Measurements from ENCODE around the gene CRISP1. TPM values are rescaled to one million over a fixed set of nuclear protein-coding genes. Genes with fewer than 3 reads are reported as not detected.
A peak's percentile ranks its signal among the peaks of the same experiment; 100 is the strongest.
"Not testable (repeated sequence)": the region's sequence is repeated elsewhere in the genome, so short reads cannot be mapped to it uniquely, and the experiment has no call there.

CRISP1 gene
- total RNA-seq, 1 donor from 2014 or later = not detected

DNA sequence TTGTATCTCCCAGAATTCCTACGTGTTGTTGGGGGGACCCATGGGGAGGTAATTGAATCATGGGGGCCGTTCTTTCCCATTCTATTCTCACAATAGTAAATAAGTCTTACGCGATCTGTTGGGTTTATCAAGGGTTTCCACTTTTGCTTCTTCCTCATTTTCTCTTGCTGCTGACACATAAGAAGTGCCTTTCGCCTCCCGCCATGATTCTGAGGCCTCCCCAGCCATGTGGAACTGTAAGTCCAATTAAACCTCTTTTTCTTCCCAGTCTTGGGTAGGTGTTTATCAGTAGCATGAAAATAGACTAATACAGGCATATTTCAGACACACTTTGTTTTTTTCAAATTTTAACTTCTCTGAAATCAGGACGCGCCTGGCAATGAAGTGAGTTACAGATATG, 64.8 kb downstream of the CRISP1 start:
- Mint-ChIP-seq H3K4me3 (no peak overlapping the region), H3K9me3 (no peaks in the 10 kb centered on the region), H3K27me3 (ENCODE audit: low read depth) (peaks cover 2% of the 10 kb centered on the region), H3K27ac (ENCODE audit: unreplicated experiment) (no peak overlapping the region), H3K36me3 (ENCODE audit: low read depth) (no peaks in the 10 kb centered on the region), H3K4me1 (no peaks in the 10 kb centered on the region)
- DNase-seq (ENCODE audit: low read depth, low spot score) = no peak
- TF ChIP-seq, protein P1, sequence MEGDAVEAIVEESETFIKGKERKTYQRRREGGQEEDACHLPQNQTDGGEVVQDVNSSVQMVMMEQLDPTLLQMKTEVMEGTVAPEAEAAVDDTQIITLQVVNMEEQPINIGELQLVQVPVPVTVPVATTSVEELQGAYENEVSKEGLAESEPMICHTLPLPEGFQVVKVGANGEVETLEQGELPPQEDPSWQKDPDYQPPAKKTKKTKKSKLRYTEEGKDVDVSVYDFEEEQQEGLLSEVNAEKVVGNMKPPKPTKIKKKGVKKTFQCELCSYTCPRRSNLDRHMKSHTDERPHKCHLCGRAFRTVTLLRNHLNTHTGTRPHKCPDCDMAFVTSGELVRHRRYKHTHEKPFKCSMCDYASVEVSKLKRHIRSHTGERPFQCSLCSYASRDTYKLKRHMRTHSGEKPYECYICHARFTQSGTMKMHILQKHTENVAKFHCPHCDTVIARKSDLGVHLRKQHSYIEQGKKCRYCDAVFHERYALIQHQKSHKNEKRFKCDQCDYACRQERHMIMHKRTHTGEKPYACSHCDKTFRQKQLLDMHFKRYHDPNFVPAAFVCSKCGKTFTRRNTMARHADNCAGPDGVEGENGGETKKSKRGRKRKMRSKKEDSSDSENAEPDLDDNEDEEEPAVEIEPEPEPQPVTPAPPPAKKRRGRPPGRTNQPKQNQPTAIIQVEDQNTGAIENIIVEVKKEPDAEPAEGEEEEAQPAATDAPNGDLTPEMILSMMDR (conservative IDR thresholded peaks at IDR 0.05) = no peak

DNA sequence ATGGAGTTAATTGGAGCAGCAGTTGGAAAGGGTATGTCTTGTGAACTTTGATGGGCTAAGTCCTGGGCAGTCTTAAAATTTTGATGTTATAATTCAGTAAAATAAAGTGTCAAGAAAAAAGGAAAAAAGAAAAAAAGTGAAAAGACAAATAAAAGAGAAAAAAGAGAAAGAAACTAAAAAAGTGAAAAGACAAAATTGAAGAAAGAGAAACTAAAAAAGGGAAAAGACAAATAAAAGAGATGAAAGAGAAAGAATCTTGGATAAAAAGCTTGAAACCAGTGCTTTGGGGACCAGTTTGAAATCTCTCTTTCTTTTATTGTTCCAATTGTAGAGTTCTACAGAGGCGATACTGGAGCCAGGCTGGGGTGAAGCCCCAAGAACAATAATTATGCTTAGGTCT, 67.2 kb downstream of the CRISP1 start:
- Mint-ChIP-seq H3K9me3 (no peaks in the 10 kb centered on the region), H3K27ac (ENCODE audit: unreplicated experiment) (no peak overlapping the region), H3K4me3 (no peak overlapping the region), H3K27me3 (ENCODE audit: low read depth) (peaks cover 2% of the 10 kb centered on the region), H3K36me3 (ENCODE audit: low read depth) (no peaks in the 10 kb centered on the region), H3K4me1 (no peaks in the 10 kb centered on the region)
- TF ChIP-seq, protein P1 (conservative IDR thresholded peaks at IDR 0.05) = no peak
- DNase-seq (ENCODE audit: low read depth, low spot score) = no peak

DNA sequence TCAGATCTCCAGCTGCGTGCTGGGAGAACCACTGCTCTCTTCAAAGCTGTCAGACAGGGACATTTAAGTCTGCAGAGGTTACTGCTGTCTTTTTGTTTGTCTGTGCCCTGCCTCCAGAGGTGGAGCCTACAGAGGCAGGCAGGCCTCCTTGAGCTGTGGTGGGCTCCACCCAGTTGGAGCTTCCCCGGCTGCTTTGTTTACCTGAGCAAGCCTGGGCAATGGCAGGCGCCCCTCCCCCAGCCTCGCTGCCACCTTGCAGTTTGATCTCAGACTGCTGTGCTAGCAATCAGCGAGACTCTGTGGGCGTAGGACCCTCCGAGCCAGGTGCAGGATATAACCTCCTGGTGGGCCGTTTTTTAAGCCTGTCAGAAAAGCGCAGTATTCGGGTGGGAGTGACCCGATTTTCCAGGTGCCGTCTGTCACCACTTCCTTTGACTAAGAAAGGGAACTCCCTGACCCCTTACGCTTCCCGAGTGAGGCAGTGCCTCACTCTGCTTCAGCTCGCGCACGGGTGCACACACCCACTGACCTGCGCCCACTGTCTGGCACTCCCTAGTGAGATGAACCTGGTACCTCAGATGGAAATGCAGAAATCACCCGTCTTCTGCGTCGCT, 69.4 kb downstream of the CRISP1 start:
- H3K4me3 Mint-ChIP-seq = peak overlapping the region; percentile 75
- H3K4me1 Mint-ChIP-seq; H3K27me3 Mint-ChIP-seq (ENCODE audit: low read depth); H3K27ac Mint-ChIP-seq (ENCODE audit: unreplicated experiment); DNase-seq (ENCODE audit: low read depth, low spot score); H3K9me3 Mint-ChIP-seq; H3K36me3 Mint-ChIP-seq (ENCODE audit: low read depth): not testable (repeated sequence)

DNA sequence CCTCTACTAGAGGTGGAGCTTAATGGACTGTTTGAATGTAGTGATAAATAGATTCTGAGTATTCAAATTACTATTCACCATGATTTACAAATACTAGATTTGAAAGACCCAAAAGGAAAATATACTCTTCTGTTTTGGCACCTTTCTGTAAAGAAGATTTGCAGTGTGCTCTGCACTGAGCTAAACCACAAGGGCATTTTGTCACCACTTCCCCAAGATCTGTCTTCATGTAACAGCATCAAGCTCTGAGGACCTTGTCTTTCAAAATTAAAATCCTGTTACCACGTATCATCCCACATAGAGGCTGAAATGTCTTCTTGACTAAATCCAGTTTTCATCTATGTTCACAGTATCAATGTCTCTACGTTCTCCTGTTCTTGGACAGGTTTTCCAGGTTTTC, 76.0 kb downstream of the CRISP1 start:
- H3K4me1 Mint-ChIP-seq = no peaks in the 10 kb centered on the region
- H3K4me3 Mint-ChIP-seq = no peak overlapping the region
- TF ChIP-seq, protein P1 (conservative IDR thresholded peaks at IDR 0.05) = no peak
- H3K9me3 Mint-ChIP-seq = peaks cover 7% of the 10 kb centered on the region
- DNase-seq (ENCODE audit: low read depth, low spot score) = no peak
- no peaks in the 10 kb centered on the region for H3K27me3 Mint-ChIP-seq (ENCODE audit: low read depth)
- H3K36me3 Mint-ChIP-seq (ENCODE audit: low read depth) = no peaks in the 10 kb centered on the region
- no peak overlapping the region for H3K27ac Mint-ChIP-seq (ENCODE audit: unreplicated experiment)

DNA sequence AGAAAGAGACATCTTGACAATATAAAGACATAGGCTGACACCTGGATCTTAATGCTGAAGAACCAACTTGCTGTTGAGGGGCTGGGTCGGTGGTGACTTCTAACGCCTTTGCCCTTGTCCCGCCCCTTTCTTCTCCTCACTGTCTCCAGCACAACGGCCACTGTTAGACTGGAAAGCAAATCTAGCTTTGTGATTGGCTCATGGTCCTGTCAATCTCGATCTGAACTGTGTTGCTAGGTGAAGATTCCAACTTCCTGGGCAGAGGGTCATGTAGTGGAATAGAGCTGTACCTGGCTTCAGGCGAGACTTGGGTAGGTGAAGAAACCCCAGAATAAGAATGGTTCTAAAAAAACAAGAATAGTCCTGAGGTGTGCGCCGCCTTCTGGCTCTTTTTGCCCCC, 79.2 kb downstream of the CRISP1 start, which contains the start of gene PGK2:
TSS of gene PGK2 (minus strand) at position 110 of the 400 bp plus-strand sequence. CDS start at position 12, 98 bp downstream.
- DNase-seq (ENCODE audit: low read depth, low spot score) = no peak
- H3K27me3 Mint-ChIP-seq (ENCODE audit: low read depth) = no peaks in the 10 kb centered on the region
- peaks cover 7% of the 10 kb centered on the region for H3K9me3 Mint-ChIP-seq
- no peaks in the 10 kb centered on the region for H3K4me1 Mint-ChIP-seq
- H3K36me3 Mint-ChIP-seq (ENCODE audit: low read depth) = no peaks in the 10 kb centered on the region
- H3K27ac Mint-ChIP-seq (ENCODE audit: unreplicated experiment) = no peak within 1 kb of the TSS
- TF ChIP-seq, protein P1 (conservative IDR thresholded peaks at IDR 0.05) = no peak
- no peak within 1 kb of the TSS for H3K4me3 Mint-ChIP-seq

DNA sequence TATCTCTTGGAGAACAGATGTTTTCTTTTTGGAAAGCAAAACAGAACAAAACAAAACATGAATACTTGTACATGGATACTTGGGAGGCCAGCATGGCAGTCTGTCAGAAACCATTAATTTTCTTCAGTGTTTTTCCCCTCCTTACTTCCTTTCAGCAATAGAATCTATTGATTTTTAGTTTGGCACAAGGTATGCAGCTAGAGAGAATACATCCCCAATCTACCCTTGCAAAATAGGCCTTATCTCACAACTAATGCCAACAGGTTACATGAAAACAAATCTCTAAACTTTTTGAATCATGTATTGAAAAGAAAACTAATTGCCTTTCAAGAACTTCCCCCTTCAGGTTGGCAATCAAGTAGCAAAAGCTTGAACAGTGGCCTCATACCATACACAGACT, 82.1 kb downstream of the CRISP1 start:
- Mint-ChIP-seq H3K4me1 (no peaks in the 10 kb centered on the region), H3K4me3 (no peak overlapping the region), H3K9me3 (peaks cover 7% of the 10 kb centered on the region), H3K27ac (ENCODE audit: unreplicated experiment) (no peak overlapping the region), H3K27me3 (ENCODE audit: low read depth) (no peaks in the 10 kb centered on the region), H3K36me3 (ENCODE audit: low read depth) (no peaks in the 10 kb centered on the region)
- TF ChIP-seq, protein P1 (conservative IDR thresholded peaks at IDR 0.05) = no peak
- no peak for DNase-seq (ENCODE audit: low read depth, low spot score)

Other genes starting within 250 kb of the CRISP1 start
- not detected in 2 replicates for gene RHAG, start 229.7 kb downstream of the CRISP1 start, total RNA-seq
- not detected in 2 replicates for gene CRISP2, start 153.0 kb downstream of the CRISP1 start, total RNA-seq
- not detected in 2 replicates for gene CRISP3, start 122.1 kb downstream of the CRISP1 start, total RNA-seq
- gene PGK2, start 79.2 kb downstream of the CRISP1 start, total RNA-seq = not detected in 2 replicates
- not detected in 2 replicates for gene DEFB114, start 97.6 kb upstream of the CRISP1 start, total RNA-seq
- not detected in 2 replicates for gene DEFB113, start 103.1 kb upstream of the CRISP1 start, total RNA-seq
- gene DEFB110, start 155.5 kb upstream of the CRISP1 start, total RNA-seq = not detected in 2 replicates
- not detected in 2 replicates for gene DEFB112, start 183.4 kb upstream of the CRISP1 start, total RNA-seq

Data from neural crest cell (in vitro differentiated cells).